Heart left ventricle (tissue), 13 donors: ENCODE results near the gene FBLN2.

Source experiments
- POLR2A ChIP-seq, 2 donors: fragments of 450-650 bp; IDR thresholded peaks; one replicate each; pipeline ENCODE4 v1.6.1; 2017; ENCODE audit warnings: antibody characterized with exemption in 2 of 2, mild to moderate bottlenecking in 2 of 2, moderate library complexity in 2 of 2
- TF ChIP-seq, protein P1 (sequence below), 12 donors: fragments of 200-600 bp; sonication (generic) in 4 of 12; IDR thresholded peaks; one replicate each; pipeline versions ENCODE4 v1.5.0 to v1.8.0; 2018 to 2022; ENCODE audit warnings: antibody characterized with exemption in 12 of 12, mild to moderate bottlenecking in 5 of 12
- donor health status: ischemic (EF 13 %, LVEDD 7.1; RV severe dilation, severe dysfunction).
- donor health status: DM: no; HTN: yes; CAD: no.
- donor health status: DM: no; HTN: no; CAD: no.
- donor health status: ischemic (EF 25% LVEDD 6.9; RV normal size, moderate dysfunction).
- donor health status: ischemic (EF 25% LVEDD 5.7; RV mildly dilated, moderate dysfunction).
- donor health status: ischemic (EF 35%, LVEDD 5.7; RV mildly dilated, moderate dysfunction).
- donor health status: nonischemic (EF 11% LVEDD 7.7; RV severe dilation, severe dysfunction).
- donor health status: DM: yes; HTN: yes; CAD: no.
- donor health status: PGD.
- donor health status: ischemic (EF 29% LVEDD 5.4; RV normal size, mild dysfunction).
- donor health status: nonischemic (EF 23%, LVEDD 6.1; RV moderate dilation, normal function).

GRCh38 chr3:13539292-13539638 is 9.7 kb upstream of the FBLN2 start:
- TF ChIP-seq POLR2A (IDR thresholded peaks at IDR 0.05), result no peak
- TF ChIP-seq, protein P1, sequence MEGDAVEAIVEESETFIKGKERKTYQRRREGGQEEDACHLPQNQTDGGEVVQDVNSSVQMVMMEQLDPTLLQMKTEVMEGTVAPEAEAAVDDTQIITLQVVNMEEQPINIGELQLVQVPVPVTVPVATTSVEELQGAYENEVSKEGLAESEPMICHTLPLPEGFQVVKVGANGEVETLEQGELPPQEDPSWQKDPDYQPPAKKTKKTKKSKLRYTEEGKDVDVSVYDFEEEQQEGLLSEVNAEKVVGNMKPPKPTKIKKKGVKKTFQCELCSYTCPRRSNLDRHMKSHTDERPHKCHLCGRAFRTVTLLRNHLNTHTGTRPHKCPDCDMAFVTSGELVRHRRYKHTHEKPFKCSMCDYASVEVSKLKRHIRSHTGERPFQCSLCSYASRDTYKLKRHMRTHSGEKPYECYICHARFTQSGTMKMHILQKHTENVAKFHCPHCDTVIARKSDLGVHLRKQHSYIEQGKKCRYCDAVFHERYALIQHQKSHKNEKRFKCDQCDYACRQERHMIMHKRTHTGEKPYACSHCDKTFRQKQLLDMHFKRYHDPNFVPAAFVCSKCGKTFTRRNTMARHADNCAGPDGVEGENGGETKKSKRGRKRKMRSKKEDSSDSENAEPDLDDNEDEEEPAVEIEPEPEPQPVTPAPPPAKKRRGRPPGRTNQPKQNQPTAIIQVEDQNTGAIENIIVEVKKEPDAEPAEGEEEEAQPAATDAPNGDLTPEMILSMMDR (IDR thresholded peaks at IDR 0.05), result no peak
